Measurements from ENCODE around the gene EIF2B2.

The EIF2B2 gene

GRCh38 chr14:75046275-75046674 is 43.6 kb downstream of the EIF2B2 start:
- DNase-seq, result no peak

- DNase-seq, result no peak
Observed at GRCh38 chr14:75046899-75047298, 44.2 kb downstream of the EIF2B2 start.

- no peak for DNase-seq
Observed at GRCh38 chr14:75047506-75047905, 44.8 kb downstream of the EIF2B2 start.

GRCh38 chr14:75048101-75048500 is 45.4 kb downstream of the EIF2B2 start:
- no peak for DNase-seq

- DNase-seq, result no peak
Observed at GRCh38 chr14:75049136-75049535, 46.4 kb downstream of the EIF2B2 start.

GRCh38 chr14:75049731-75050201 is 47.0 kb downstream of the EIF2B2 start:
- no peak for DNase-seq

GRCh38 chr14:75050852-75051555 is 48.3 kb downstream of the EIF2B2 start, which contains the start of gene MLH3:
Gene MLH3 (minus strand): TSS chr14:75051467. CDS start chr14:75049655, 1,812 bp downstream.
- peak; percentile 62 for DNase-seq

- no peak for DNase-seq
Observed at GRCh38 chr14:75051556-75051899, 48.8 kb downstream of the EIF2B2 start.

GRCh38 chr14:75053396-75054291 is 50.9 kb downstream of the EIF2B2 start:
- DNase-seq, result no peak

GRCh38 chr14:75054421-75054820 is 51.7 kb downstream of the EIF2B2 start:
- no peak for DNase-seq

GRCh38 chr14:75059642-75060041 is 56.9 kb downstream of the EIF2B2 start:
- DNase-seq, result no peak

GRCh38 chr14:75060420-75060819 is 57.7 kb downstream of the EIF2B2 start:
- no peak for DNase-seq
